Germinal center (tissue), 1 donor: Measurements from ENCODE around the gene SFI1.
"Not testable (repeated sequence)": the region's sequence is repeated elsewhere in the genome, so short reads cannot be mapped to it uniquely, and the experiment has no call there.

Experiments used
- DNase-seq: peaks from one replicate; pipeline ENCODE4 v3.0.0; 2012; ENCODE audit warnings: mixed read lengths, low spot score

The SFI1 gene

DNA sequence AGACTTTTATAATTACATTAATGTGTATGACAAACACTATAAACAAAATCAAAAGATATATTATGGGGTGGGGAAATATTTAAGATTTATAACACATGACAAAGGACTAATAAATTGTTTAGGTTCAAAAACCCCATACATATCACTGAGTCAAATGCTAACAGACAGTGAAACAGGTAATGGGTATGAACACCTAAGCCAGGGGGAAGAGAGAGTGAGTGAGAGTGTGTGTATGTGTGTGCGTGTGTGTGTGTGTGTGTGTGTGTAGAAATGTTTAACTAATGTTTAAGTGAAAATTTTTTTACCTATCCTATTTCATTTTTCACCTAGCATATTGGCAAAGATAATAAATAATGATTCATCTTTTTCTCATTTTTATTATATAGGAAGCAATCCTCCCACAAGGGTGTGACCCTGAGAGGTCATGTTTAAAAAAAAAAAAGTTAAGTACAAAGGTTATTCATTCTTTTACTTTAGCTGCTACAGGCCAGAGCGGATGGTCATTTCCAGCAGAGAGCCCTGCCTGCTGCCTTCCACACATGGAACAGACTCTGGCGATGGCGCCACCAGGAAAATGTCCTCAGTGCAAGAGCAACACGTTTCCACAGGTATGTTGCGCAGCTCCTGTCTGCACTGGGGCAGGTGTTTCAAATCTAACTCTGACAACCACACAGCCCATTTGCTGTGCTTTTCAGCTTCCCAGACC lies 92.8 kb downstream of the SFI1 start:
- DNase-seq: no peak

GRCh38 chr22:31590161-31590560 lies 93.8 kb downstream of the SFI1 start:
- DNase-seq: not testable (repeated sequence)

- no peak for DNase-seq
Measured at GRCh38 chr22:31595271-31595670, 98.9 kb downstream of the SFI1 start.

GRCh38 chr22:31602259-31602952 lies 106.1 kb downstream of the SFI1 start:
- DNase-seq: no peak

- DNase-seq: no peak
Measured at GRCh38 chr22:31603081-31603525, 106.8 kb downstream of the SFI1 start.

DNA sequence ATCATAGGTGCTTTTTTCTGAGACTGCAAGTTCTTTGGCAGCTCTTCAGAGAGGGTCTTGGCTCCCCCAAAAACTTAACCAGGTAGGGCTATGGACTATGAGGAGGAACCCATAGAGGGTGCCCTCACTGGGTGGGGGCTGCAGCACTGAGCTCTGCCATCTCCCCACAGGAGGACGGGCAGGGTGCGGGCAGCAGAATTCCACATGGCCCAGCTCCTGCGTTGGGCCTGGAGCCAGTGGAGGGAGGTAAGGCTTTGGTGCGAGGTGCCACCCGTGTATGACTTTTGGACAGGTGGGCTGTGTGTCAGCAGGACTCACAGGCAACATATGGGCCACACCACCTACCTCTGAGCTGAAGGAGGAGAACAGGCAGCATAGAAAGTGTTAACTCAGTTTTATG lies 107.2 kb downstream of the SFI1 start:
- no peak for DNase-seq

DNA sequence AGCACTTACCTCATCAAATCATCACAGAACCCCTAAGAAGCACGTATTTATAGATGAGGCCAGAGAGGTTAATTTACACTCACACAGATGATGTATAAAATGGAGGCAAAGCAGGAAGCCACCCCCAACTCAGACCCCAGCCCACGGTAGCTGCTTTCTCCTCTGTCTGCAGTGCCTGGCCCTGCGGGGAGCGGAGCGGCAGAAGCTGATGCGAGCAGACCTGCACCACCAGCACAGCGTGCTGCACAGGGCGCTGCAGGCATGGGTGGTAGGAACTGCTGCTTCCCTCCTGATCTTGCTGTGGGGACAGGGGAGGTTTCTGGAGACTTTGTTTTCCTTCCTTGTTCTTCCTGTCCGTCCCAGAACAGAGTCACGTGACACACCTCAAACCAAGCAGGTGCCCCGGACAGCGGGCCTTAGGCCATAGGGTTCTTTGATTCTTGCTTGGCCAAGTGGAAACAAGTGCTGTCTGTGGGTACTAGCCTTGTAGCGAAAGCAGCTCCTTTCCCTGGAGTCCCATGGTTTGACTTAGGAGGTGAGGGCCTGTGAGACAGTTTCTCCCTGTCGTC lies 107.9 kb downstream of the SFI1 start:
- DNase-seq: no peak

GRCh38 chr22:31604746-31605705 lies 108.7 kb downstream of the SFI1 start:
- DNase-seq: no peak

- no peak for DNase-seq
Measured at GRCh38 chr22:31605851-31606585, 109.7 kb downstream of the SFI1 start.

DNA sequence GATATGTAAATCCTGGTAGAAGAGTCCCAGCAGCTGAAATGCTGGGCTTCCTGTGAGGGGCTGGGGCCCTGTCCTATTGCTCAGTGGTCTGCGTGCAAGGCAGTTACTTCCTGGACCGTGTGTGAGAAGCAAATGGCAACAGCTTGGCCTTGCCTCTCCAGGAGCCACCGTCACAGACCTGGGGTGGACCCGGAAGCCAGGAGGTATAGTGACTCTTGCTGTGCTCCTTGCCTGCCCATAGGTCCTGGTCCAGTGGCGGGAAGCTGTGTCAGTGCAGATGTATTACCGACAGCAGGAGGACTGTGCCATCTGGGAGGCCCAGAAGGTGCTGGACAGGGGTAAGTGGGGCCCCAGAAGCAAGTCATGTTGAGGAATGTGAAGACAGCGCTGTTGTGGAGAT lies 111.4 kb downstream of the SFI1 start:
- no peak for DNase-seq

- no peak for DNase-seq
Measured at GRCh38 chr22:31609716-31610115, 113.4 kb downstream of the SFI1 start.

DNA sequence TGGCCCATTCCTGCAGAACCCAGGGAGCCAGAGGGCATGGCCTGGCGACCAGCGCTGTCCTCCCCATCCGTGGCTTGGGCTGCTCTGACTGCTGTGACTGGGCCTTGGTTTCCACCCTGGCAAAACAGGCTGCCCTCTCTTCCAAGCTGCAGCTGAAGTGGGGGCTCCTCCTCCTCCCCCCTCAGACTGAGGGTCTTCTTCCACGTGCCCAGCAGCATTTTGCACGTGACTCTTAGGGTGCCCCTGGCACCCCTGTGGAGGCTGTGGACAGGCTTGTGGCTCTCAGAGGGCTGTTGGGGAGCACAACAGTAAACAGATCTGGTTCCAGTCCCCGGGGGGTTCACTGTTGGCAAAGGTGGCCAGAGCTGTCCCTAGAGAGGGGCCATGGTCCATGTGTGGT lies 114.3 kb downstream of the SFI1 start:
- DNase-seq: no peak

DNA sequence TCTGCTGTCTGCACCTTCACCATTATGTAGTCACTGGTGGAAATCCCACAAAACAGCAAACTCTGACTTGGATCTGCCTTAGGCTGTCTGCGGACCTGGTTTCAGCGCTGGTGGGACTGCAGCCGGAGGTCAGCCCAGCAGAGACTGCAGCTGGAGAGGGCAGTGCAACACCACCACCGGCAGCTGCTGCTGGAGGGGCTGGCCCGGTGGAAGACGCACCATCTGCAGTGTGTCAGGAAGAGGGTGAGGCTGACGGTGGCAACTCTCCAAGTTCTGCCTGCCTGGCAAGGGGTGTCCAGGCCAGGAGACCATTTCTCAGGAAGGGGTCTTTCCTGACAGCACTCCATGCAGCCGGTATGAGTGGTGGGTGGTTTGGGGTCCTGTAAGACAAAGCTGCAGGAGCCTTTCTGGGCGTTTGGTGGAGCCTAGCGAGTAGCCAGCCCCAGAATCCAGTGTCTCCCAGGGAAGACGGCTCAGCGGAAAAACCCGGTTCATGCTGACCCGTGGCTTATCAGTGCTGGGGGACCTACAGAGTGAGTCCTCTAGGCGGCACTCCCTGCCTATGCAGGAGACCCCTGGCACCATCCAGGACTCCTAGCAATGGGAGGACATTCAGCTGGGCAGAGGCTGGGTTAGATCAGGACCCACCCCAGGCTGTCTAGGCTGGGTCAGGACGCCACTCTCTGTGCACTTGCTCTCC lies 114.9 kb downstream of the SFI1 start:
- no peak for DNase-seq

DNA sequence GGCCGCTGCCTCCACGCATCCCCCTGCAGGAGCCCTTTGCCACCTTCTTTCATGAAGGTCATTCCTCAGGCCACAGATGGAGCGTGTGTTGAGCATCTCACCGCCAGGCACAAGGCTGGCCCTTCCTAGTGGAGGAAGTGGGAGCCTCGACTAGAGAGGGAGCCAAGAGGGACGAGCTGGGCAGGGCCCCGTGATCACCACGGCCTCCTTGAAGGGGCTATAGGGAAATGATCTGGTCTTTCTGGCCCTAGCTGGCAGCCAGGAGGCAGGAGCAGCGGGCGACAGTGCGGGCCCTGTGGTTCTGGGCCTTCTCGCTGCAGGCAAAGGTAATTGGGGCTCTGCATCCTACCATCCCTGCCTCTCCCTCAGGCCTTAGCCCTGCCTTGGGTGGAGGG lies 116.6 kb downstream of the SFI1 start:
- no peak for DNase-seq

DNA sequence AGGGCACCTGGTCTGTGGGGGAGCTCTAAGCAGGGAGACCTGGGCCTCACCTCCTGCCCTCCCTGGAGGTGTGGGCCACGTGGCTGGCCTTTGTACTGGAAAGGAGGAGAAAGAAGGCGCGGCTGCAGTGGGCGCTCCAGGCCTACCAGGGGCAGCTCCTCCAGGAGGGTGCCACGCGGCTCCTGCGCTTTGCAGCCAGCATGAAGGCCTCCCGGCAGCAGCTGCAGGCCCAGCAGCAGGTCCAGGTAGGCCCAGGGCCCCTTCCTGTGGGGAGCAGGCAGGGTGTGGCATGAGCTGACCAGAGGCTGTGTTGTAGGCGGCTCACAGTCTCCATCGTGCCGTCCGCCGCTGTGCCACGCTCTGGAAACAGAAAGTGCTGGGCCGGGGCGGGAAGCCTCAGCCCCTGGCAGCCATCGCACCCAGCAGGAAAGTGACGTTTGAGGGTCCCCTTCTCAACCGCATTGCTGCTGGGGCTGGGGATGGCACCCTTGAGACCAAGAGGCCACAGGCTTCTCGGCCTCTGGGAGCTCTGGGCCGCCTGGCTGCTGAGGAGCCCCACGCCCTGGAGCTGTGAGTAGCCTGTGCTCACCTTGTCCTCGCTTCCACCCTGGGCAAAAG lies 117.1 kb downstream of the SFI1 start:
- no peak for DNase-seq

DNA sequence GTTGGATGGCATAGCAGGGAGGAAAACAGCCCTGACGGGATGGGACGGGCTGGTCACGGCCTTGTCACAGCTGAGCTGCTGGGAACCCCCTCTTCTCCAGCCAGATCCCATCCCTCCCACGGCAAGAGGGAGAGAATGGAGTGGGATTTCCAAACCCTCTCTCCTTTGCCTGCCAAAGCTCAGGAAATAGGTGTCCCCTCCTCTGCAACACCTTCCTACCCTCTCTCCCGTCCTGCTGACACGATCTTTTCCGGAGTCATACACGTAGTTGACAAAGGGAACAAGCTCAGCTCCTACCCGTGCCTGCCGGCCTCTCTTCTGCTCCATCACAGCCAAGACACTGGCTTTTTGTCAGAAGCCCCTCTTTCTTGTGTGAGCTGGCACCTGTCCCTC lies 117.6 kb downstream of the SFI1 start:
- no peak for DNase-seq

GRCh38 chr22:31614781-31615490 lies 118.6 kb downstream of the SFI1 start:
- DNase-seq: no peak

DNA sequence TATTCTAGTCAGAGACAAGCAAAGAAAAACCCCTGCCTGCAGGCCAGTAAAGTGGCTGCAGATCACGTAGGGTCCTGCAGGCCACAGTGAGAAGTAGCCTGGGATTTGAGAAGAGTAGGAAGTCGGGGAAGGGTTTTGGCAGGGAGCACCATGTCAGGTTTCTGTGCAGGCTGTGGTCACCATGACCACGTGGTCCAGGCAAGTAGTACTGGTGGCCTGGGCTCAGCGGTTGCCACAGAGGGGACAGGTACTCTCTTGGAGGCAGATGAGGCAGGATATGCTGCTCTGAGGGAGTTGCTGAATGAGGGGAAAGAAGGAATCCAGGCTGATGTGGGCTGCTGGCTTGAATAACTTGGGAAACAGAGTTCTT lies 119.1 kb downstream of the SFI1 start:
- DNase-seq: no peak

GRCh38 chr22:31615940-31616314 lies 119.6 kb downstream of the SFI1 start:
- no peak for DNase-seq
